PC-3 (cell line): ENCODE results near the gene HDAC9. TPM values are rescaled to one million over a fixed set of nuclear protein-coding genes. Genes with fewer than 3 reads are reported as not detected.

ENCODE experiments used
- ATAC-seq: fragments of 200-7000 bp; cut with Tn5 transposase; 2 replicates; pipeline ENCODE4 v1.9.1; 2020; ENCODE audit warnings: mild to moderate bottlenecking, moderate library complexity
- BruUV-seq: library from RNA; stranded (reverse); fragments of 400-500 nt; replicated peaks from 2 replicates; lab custom pipeline; 2021; lab: Mats Ljungman, UMichigan
- CTCF ChIA-PET: fragments of 300-600 bp; sonication (Branson Sonifier 250); formaldehyde crosslinking; loops from one replicate; lab custom pipeline; 2022; ENCODE audit warnings: antibody characterized with exemption; lab: Charles Lee
- POLR2A ChIA-PET: fragments of 300-600 bp; sonication (Branson Sonifier 250); formaldehyde crosslinking; loops from one replicate; lab custom pipeline; 2022; ENCODE audit warnings: antibody characterized with exemption; ENCODE audit not compliant: unreplicated experiment; lab: Charles Lee
- DNase-seq: peaks from one replicate; pipeline ENCODE4 v3.0.0-alpha.2; 2015
- H2AFZ ChIP-seq: fragments of 300-600 bp; sonication (generic); 2 replicates; pipeline ENCODE4 v1.6.0; 2016; ENCODE audit warnings: antibody characterized with exemption, low read length
- H3F3A ChIP-seq: fragments of 300-600 bp; sonication (generic); one replicate; pipeline ENCODE4 v1.6.0; 2017; ENCODE audit warnings: antibody characterized with exemption, low read length, control low read depth, mild to moderate bottlenecking; ENCODE audit not compliant: unreplicated experiment
- H3K27ac ChIP-seq: fragments of 300-600 bp; sonication (generic); 2 replicates; pipeline ENCODE4 v1.5.1; 2016; ENCODE audit warnings: mild to moderate bottlenecking, low read length
- H3K27me3 ChIP-seq: fragments of 300-600 bp; sonication (generic); 2 replicates; pipeline ENCODE4 v1.6.1; 2016; ENCODE audit warnings: low read length, mixed read lengths
- H3K36me3 ChIP-seq: fragments of 300-600 bp; sonication (generic); 2 replicates; pipeline ENCODE4 v1.6.1; 2016; ENCODE audit warnings: low read depth, mixed run types, low read length, mixed read lengths
- H3K4me1 ChIP-seq: fragments of 300-600 bp; sonication (generic); 2 replicates; pipeline ENCODE4 v1.5.1; 2016; ENCODE audit warnings: low read length; ENCODE audit not compliant: insufficient read depth
- H3K4me2 ChIP-seq: fragments of 300-600 bp; sonication (generic); 2 replicates; pipeline ENCODE4 v1.6.0; 2016; ENCODE audit warnings: low read length
- H3K4me3 ChIP-seq: fragments of 300-600 bp; sonication (generic); 2 replicates; pipeline ENCODE4 v1.5.1; 2016; ENCODE audit warnings: mild to moderate bottlenecking, low read length, mixed read lengths
- H3K79me2 ChIP-seq: fragments of 300-600 bp; sonication (generic); 2 replicates; pipeline ENCODE4 v1.6.1; 2017; ENCODE audit warnings: low read length, mixed read lengths
- H3K9ac ChIP-seq: fragments of 300-600 bp; sonication (generic); 2 replicates; pipeline ENCODE4 v1.6.0; 2016; ENCODE audit warnings: mild to moderate bottlenecking, low read length
- H3K9me2 ChIP-seq: fragments of 300-600 bp; sonication (generic); replicated peaks from 2 replicates; pipeline ENCODE4 v1.6.1; 2016; ENCODE audit warnings: mixed run types, low read length, mixed read lengths
- H3K9me3 ChIP-seq: fragments of 300-600 bp; sonication (generic); 2 replicates; pipeline ENCODE4 v1.6.1; 2016; ENCODE audit warnings: low read length, mixed read lengths
- H4K20me1 ChIP-seq: fragments of 300-600 bp; sonication (generic); 2 replicates; pipeline ENCODE4 v1.6.1; 2016; ENCODE audit warnings: low read length, mixed read lengths
- CTCF ChIP-seq: fragments of 300-600 bp; sonication (generic); conservative IDR thresholded peaks from 2 replicates; pipeline ENCODE4 v1.5.1; 2017; ENCODE audit warnings: antibody characterized with exemption, low read depth, mild to moderate bottlenecking, low read length
- EZH2 ChIP-seq: fragments of 300-600 bp; sonication (generic); IDR thresholded peaks from one replicate; pipeline ENCODE4 v1.6.1; 2017; ENCODE audit warnings: antibody characterized with exemption, mild to moderate bottlenecking, low read length; ENCODE audit not compliant: unreplicated experiment
- EZH2phosphoT487 ChIP-seq: fragments of 300-600 bp; sonication (generic); IDR thresholded peaks from 2 replicates; pipeline ENCODE4 v1.6.1; 2018; ENCODE audit warnings: mild to moderate bottlenecking, antibody characterized with exemption, low read length, borderline replicate concordance
- intact Hi-C: fragments of 100-400 bp; cut with micrococcal nuclease; formaldehyde crosslinking; loops from 2 replicates; pipeline ENCODE4 v1.9.0; 2023
- total RNA-seq: library from RNA; depleted of rRNA; stranded (reverse); fragments of >200 nt; gene quantifications from 2 replicates; pipeline ENCODE4 v1.2.3, GENCODE V29; 2014

The HDAC9 gene
- total RNA-seq, 1 experiment from 2014 or later: 7.8 TPM

GRCh38 chr7:18996583-18996982 is 501.0 kb downstream of the HDAC9 start:
- intact Hi-C loops: no loop called here
- Histone ChIP-seq H3F3A (no peaks in the 10 kb centered on the region), H3K4me2 (no peak overlapping the region), H3K27me3 (no peaks in the 10 kb centered on the region), H3K4me3 (no peak overlapping the region), H3K9me3 (no peaks in the 10 kb centered on the region), H3K9ac (no peak overlapping the region), H3K4me1 (no peaks in the 10 kb centered on the region), H3K36me3 (no peaks in the 10 kb centered on the region), H3K9me2 (no peaks in the 10 kb centered on the region), H4K20me1 (no peaks in the 10 kb centered on the region), H3K27ac (no peak overlapping the region), H3K79me2 (no peaks in the 10 kb centered on the region), H2AFZ (no peak overlapping the region)
- ATAC-seq (no peak), DNase-seq (no peak)
- CTCF ChIA-PET: no interaction called here
- TF ChIP-seq EZH2phosphoT487 (no peak), CTCF (no peak)
- no TSS peak for BruUV-seq
- POLR2A ChIA-PET: no interaction called here

GRCh38 chr7:18997477-18998150 is 502.1 kb downstream of the HDAC9 start:
- H3K9me2 ChIP-seq: no peaks in the 10 kb centered on the region
- no peaks in the 10 kb centered on the region for H4K20me1 ChIP-seq
- no peak for TF ChIP-seq EZH2
- TF ChIP-seq EZH2phosphoT487: no peak
- TF ChIP-seq CTCF: no peak
- intact Hi-C loops: no loop called here
- H3K36me3 ChIP-seq: no peaks in the 10 kb centered on the region
- no peak for ATAC-seq
- no peaks in the 10 kb centered on the region for H3K79me2 ChIP-seq
- POLR2A ChIA-PET: no interaction called here
- H2AFZ ChIP-seq: no peak overlapping the region
- no peaks in the 10 kb centered on the region for H3K9me3 ChIP-seq
- H3K4me3 ChIP-seq: no peak overlapping the region
- DNase-seq: no peak
- H3K27ac ChIP-seq: no peak overlapping the region
- BruUV-seq: no TSS peak
- no peaks in the 10 kb centered on the region for H3K4me1 ChIP-seq
- no peaks in the 10 kb centered on the region for H3F3A ChIP-seq
- H3K9ac ChIP-seq: no peak overlapping the region
- CTCF ChIA-PET: no interaction called here
- no peak overlapping the region for H3K4me2 ChIP-seq
- H3K27me3 ChIP-seq: no peaks in the 10 kb centered on the region

GRCh38 chr7:19000410-19000809 is 504.9 kb downstream of the HDAC9 start:
- Histone ChIP-seq H3K9me2 (no peaks in the 10 kb centered on the region), H3K4me3 (no peak overlapping the region), H4K20me1 (no peaks in the 10 kb centered on the region), H3K9ac (no peak overlapping the region), H3K36me3 (no peaks in the 10 kb centered on the region), H3K4me2 (no peak overlapping the region), H3K9me3 (no peaks in the 10 kb centered on the region), H3K4me1 (no peaks in the 10 kb centered on the region), H3F3A (no peaks in the 10 kb centered on the region), H3K79me2 (no peaks in the 10 kb centered on the region), H3K27me3 (no peaks in the 10 kb centered on the region), H2AFZ (no peak overlapping the region), H3K27ac (no peak overlapping the region)
- ChIA-PET CTCF (no interaction called here), POLR2A (no interaction called here)
- DNase-seq (no peak), ATAC-seq (no peak)
- no peak for TF ChIP-seq EZH2phosphoT487
- TF ChIP-seq EZH2: no peak
- TF ChIP-seq CTCF: no peak
- BruUV-seq: no TSS peak
- intact Hi-C loops: no loop called here
